Measurements from ENCODE around the gene SLBP. TPM values are rescaled to one million over a fixed set of nuclear protein-coding genes. Genes with fewer than 3 reads are reported as not detected.

Gene SLBP
- total and polyA plus RNA-seq, 8 donors: 8.7 to 20.2 (median 10.9) TPM

GRCh38 chr4:1721003-1721665 lies 9.0 kb upstream of the SLBP start, which contains the start of the genes TACC3 and TMEM129:
Gene TACC3, plus strand, starts transcription at chr4:1721521. Its CDS starts 1,901 bp downstream, at chr4:1723422.
Gene TMEM129, minus strand, starts transcription at chr4:1721323. Its CDS starts 486 bp downstream, at chr4:1720837.
- H3K4me3 ChIP-seq: peak within 1 kb of the TSS; percentile 42 to 71 (median 55)
- peaks cover 0 to 29% (median 28%) of the 10 kb centered on the region in 3 donors for H3K4me1 ChIP-seq
- ATAC-seq (peak; percentile 80 to 92 (median 88)), DNase-seq (peak; percentile 93 to 99 (median 98)), FAIRE-seq (no peak)
- TF ChIP-seq CTCF (IDR thresholded peaks at IDR 0.05): no peak
- H3K36me3 ChIP-seq: peaks cover 0 to 7% (median 0%) of the 10 kb centered on the region in 3 donors
- 0 to 1% methylated on average over 41 to 83 of the region's 83 CpGs for WGBS, 2 donors
- H3K27ac ChIP-seq: peak within 1 kb of the TSS; percentile 77 to 90 (median 81)
- intact Hi-C loops (cut with DNase I): no loop called here
- no peaks in the 10 kb centered on the region for H3K27me3 ChIP-seq
- no peaks in the 10 kb centered on the region for H3K9me3 ChIP-seq

GRCh38 chr4:1720163-1720983 lies 8.3 kb upstream of the SLBP start:
- DNase-seq (peak in 5 of 6 donors; percentile 55 to 89 (median 76)), FAIRE-seq (no peak), ATAC-seq (peak; percentile 13 to 41 (median 34))
- Histone ChIP-seq H3K27ac (peak overlapping the region; percentile 77 to 90 (median 81)), H3K36me3 (peaks cover 0 to 7% (median 0%) of the 10 kb centered on the region in 3 donors), H3K27me3 (no peaks in the 10 kb centered on the region), H3K4me3 (peak overlapping the region; percentile 24 to 71 (median 50)), H3K4me1 (peaks cover 0 to 29% (median 28%) of the 10 kb centered on the region in 3 donors), H3K9me3 (no peaks in the 10 kb centered on the region)
- intact Hi-C loops (cut with DNase I): no loop called here
- no peak for TF ChIP-seq CTCF (IDR thresholded peaks at IDR 0.05)
- WGBS, 2 donors: 1% methylated on average over 52 to 79 of the region's 79 CpGs

- no peak for FAIRE-seq
- H3K4me1 ChIP-seq: peaks cover 0 to 39% (median 35%) of the 10 kb centered on the region in 3 donors
- WGBS, 2 donors: 39 to 42% methylated on average over 31 of the region's 31 CpGs
- H3K4me3 ChIP-seq: no peak overlapping the region
- no peaks in the 10 kb centered on the region for H3K27me3 ChIP-seq
- peak overlapping the region; percentile 17 to 75 (median 52) for H3K27ac ChIP-seq
- peaks cover 0 to 7% (median 0%) of the 10 kb centered on the region in 3 donors for H3K36me3 ChIP-seq
- no peaks in the 10 kb centered on the region for H3K9me3 ChIP-seq
- ATAC-seq: peak; percentile 22 to 36 (median 26)
- TF ChIP-seq CTCF (IDR thresholded peaks at IDR 0.05): no peak
- DNase-seq: peak; percentile 63 to 87 (median 86)
- intact Hi-C loops (cut with DNase I): no loop called here
These were observed 6.2 kb upstream of the SLBP start for GRCh38 chr4:1718095-1718850.

- Histone ChIP-seq H3K9me3 (no peaks in the 10 kb centered on the region), H3K4me3 (no peak overlapping the region), H3K4me1 (peaks cover 0 to 40% (median 35%) of the 10 kb centered on the region in 3 donors), H3K27ac (peak overlapping the region; percentile 17 to 75 (median 52)), H3K27me3 (no peaks in the 10 kb centered on the region), H3K36me3 (peaks cover 0 to 7% (median 0%) of the 10 kb centered on the region in 3 donors)
- FAIRE-seq: no peak
- intact Hi-C loops (cut with DNase I): no loop called here
- ATAC-seq: no peak
- no peak for TF ChIP-seq CTCF (IDR thresholded peaks at IDR 0.05)
- peak in 2 of 6 donors; percentile 54 to 80 for DNase-seq
- WGBS, 2 donors: 89 to 93% methylated on average over 29 to 32 of the region's 32 CpGs
These were observed 5.3 kb upstream of the SLBP start for GRCh38 chr4:1717129-1718094.

All from pancreas (tissue), 10 donors.